SU-DHL-6 (cell line): ENCODE data around the gene PHKB.

Experiments used
- H2AFZ ChIP-seq: fragments of 200-600 bp; sonication (generic); 2 replicates; pipeline ENCODE4 v1.6.1; 2014; ENCODE audit warnings: low read depth, mild to moderate bottlenecking, moderate library complexity, mixed read lengths, antibody characterized with exemption, low read length; ENCODE audit not compliant: severe bottlenecking
- H3F3A ChIP-seq: fragments of 200-600 bp; shearing (Covaris generic); 2 replicates; pipeline ENCODE4 v1.6.0; 2016; ENCODE audit warnings: antibody characterized with exemption, mild to moderate bottlenecking; ENCODE audit not compliant: insufficient read depth
- H3K27ac ChIP-seq: fragments of 200-600 bp; sonication (generic); 2 replicates; pipeline ENCODE4 v1.5.1; 2016; ENCODE audit warnings: low read depth, mild to moderate bottlenecking, low read length, moderate library complexity, mixed read lengths
- H3K27me3 ChIP-seq: fragments of 200-600 bp; sonication (generic), shearing (Covaris generic); 2 replicates; pipeline ENCODE4 v1.6.0; 2014; ENCODE audit warnings: mild to moderate bottlenecking, low read length
- H3K36me3 ChIP-seq: fragments of 200-600 bp; sonication (generic); 2 replicates; pipeline ENCODE4 v1.6.1; 2014; ENCODE audit warnings: mild to moderate bottlenecking, low read length, mixed read lengths
- H3K4me2 ChIP-seq: fragments of 300-600, 200-600 bp; shearing (Covaris generic), sonication (generic); 2 replicates; pipeline ENCODE4 v1.6.0; 2014; ENCODE audit warnings: low read length, low read depth, mild to moderate bottlenecking; ENCODE audit not compliant: poor library complexity, severe bottlenecking
- H3K4me3 ChIP-seq: fragments of 200-600 bp; sonication (generic); 2 replicates; pipeline ENCODE4 v1.5.1; 2014; ENCODE audit warnings: antibody characterized with exemption, low read length, mild to moderate bottlenecking, mixed read lengths; ENCODE audit not compliant: insufficient read depth, poor library complexity, severe bottlenecking
- H3K79me2 ChIP-seq: fragments of 200-600 bp; sonication (generic); 2 replicates; pipeline ENCODE4 v1.6.1; 2014; ENCODE audit warnings: mild to moderate bottlenecking, low read length, moderate library complexity; ENCODE audit not compliant: insufficient read depth
- H3K9ac ChIP-seq: fragments of 200-600 bp; sonication (generic); 2 replicates; pipeline ENCODE4 v1.7.0; 2014; ENCODE audit warnings: mild to moderate bottlenecking, low read length
- H3K9me2 ChIP-seq: fragments of 200-600 bp; sonication (generic); replicated peaks from 2 replicates; pipeline ENCODE4 v1.6.1; 2014; ENCODE audit warnings: low read length; ENCODE audit not compliant: insufficient read depth
- H3K9me3 ChIP-seq: fragments of 200-600 bp; sonication (generic); 2 replicates; pipeline ENCODE4 v1.6.1; 2014; ENCODE audit warnings: low read length, mixed read lengths; ENCODE audit not compliant: insufficient read depth
- H4K20me1 ChIP-seq: fragments of 200-600 bp; sonication (generic); 2 replicates; pipeline ENCODE4 v1.6.1; 2014; ENCODE audit warnings: low read depth, mild to moderate bottlenecking, antibody characterized with exemption, low read length, moderate library complexity, mixed read lengths
- EZH2phosphoT487 ChIP-seq: fragments of 200-600 bp; sonication (generic), shearing (Covaris generic); conservative IDR thresholded peaks from 2 replicates; pipeline ENCODE4 v1.6.1; 2018; ENCODE audit warnings: mild to moderate bottlenecking, antibody characterized with exemption, low read length, moderate library complexity, mixed read lengths
- TF ChIP-seq, protein P1 (sequence below): fragments of 200-600 bp; sonication (generic); IDR thresholded peaks from one replicate; pipeline ENCODE4 v1.5.1; 2017; ENCODE audit warnings: antibody characterized with exemption, mild to moderate bottlenecking, low read length, moderate library complexity; ENCODE audit not compliant: insufficient read depth, poor library complexity, severe bottlenecking

PHKB gene

GRCh38 chr16:47617732-47618131 lies 156.6 kb downstream of the PHKB start:
- Histone ChIP-seq H2AFZ (no peak overlapping the region), H3K27ac (no peak overlapping the region), H3K4me3 (no peak overlapping the region), H3K9ac (no peak overlapping the region), H3K27me3 (no peaks in the 10 kb centered on the region), H3K9me3 (no peaks in the 10 kb centered on the region), H4K20me1 (no peaks in the 10 kb centered on the region), H3F3A (no peaks in the 10 kb centered on the region), H3K79me2 (no peaks in the 10 kb centered on the region), H3K36me3 (peaks cover 4% of the 10 kb centered on the region; the same call in 1 of the 2 replicates), H3K4me2 (no peak overlapping the region), H3K9me2 (no peaks in the 10 kb centered on the region)
- no peak for TF ChIP-seq EZH2phosphoT487
- TF ChIP-seq, protein P1, sequence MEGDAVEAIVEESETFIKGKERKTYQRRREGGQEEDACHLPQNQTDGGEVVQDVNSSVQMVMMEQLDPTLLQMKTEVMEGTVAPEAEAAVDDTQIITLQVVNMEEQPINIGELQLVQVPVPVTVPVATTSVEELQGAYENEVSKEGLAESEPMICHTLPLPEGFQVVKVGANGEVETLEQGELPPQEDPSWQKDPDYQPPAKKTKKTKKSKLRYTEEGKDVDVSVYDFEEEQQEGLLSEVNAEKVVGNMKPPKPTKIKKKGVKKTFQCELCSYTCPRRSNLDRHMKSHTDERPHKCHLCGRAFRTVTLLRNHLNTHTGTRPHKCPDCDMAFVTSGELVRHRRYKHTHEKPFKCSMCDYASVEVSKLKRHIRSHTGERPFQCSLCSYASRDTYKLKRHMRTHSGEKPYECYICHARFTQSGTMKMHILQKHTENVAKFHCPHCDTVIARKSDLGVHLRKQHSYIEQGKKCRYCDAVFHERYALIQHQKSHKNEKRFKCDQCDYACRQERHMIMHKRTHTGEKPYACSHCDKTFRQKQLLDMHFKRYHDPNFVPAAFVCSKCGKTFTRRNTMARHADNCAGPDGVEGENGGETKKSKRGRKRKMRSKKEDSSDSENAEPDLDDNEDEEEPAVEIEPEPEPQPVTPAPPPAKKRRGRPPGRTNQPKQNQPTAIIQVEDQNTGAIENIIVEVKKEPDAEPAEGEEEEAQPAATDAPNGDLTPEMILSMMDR = no peak

DNA sequence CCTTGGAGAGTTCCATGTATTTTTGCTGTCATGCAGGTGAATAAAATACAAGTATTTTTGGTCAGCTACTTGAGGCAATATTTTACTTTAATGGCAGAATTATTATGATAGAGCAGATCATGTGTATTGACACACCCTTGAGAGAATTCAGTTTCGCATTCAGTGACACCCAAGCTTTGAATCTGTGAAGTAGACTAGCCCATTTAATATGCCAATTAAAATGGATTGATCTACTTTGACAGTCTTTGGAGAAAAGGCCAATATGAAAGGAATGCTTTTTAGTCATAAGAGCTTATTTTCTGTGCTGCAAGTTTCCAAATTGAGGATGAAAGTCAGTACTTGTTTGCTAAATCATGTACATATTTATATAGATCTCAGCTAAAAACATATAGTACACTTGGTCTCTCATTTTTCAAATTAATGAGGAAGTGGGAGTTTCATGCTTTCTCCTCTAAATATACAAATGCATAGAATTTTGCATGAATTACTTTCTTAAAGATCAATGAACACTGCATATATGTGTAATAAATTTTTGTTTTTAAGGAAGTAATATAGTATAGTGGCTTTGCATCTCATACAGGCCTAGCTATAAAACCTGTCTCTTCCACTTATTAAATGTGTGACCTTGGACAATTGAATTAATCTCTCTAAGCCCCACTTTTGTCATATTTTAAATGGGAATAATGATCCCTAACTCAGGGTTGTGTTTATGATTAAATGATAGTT lies 161.5 kb downstream of the PHKB start:
- no peak overlapping the region for H3K4me2 ChIP-seq
- H3K4me3 ChIP-seq = no peak overlapping the region
- H3K9me2 ChIP-seq = no peaks in the 10 kb centered on the region
- H3K27ac ChIP-seq = no peak overlapping the region
- no peaks in the 10 kb centered on the region for H3F3A ChIP-seq
- H4K20me1 ChIP-seq = no peaks in the 10 kb centered on the region
- H3K9me3 ChIP-seq = no peaks in the 10 kb centered on the region
- H3K36me3 ChIP-seq = no peaks in the 10 kb centered on the region
- H3K9ac ChIP-seq = no peak overlapping the region
- TF ChIP-seq, protein P1 = no peak
- TF ChIP-seq EZH2phosphoT487 = no peak
- H2AFZ ChIP-seq = no peak overlapping the region
- H3K79me2 ChIP-seq = no peaks in the 10 kb centered on the region
- H3K27me3 ChIP-seq = no peaks in the 10 kb centered on the region

DNA sequence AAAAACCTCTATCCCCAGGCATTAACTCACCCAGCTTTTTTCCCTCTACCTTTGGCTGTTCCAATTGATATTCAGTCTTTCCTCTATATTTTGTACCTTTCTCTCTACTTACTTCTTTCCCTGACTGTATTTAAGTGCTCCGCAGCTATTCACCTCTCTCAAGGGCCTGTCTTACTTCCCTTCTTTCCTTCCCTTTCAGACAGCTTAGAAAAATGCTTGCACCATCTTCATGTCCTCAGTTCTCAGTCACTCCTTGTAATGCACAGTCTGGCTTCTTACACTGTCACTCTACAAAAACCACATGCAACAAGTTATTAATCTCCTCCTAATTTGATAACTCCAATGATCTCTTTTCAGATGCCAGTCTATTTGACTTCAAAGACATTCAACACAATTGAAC lies 163.4 kb downstream of the PHKB start:
- H3K36me3 ChIP-seq = no peaks in the 10 kb centered on the region
- TF ChIP-seq, protein P1 = no peak
- no peak for TF ChIP-seq EZH2phosphoT487
- no peak overlapping the region for H3K27ac ChIP-seq
- H2AFZ ChIP-seq = no peak overlapping the region
- H3K27me3 ChIP-seq = no peaks in the 10 kb centered on the region
- H3K79me2 ChIP-seq = no peaks in the 10 kb centered on the region
- no peaks in the 10 kb centered on the region for H3K9me3 ChIP-seq
- H3K4me3 ChIP-seq = no peak overlapping the region
- H3K4me2 ChIP-seq = no peak overlapping the region
- no peaks in the 10 kb centered on the region for H3K9me2 ChIP-seq
- H4K20me1 ChIP-seq = no peaks in the 10 kb centered on the region
- H3F3A ChIP-seq = no peaks in the 10 kb centered on the region
- no peak overlapping the region for H3K9ac ChIP-seq
